SK-N-SH (cell line): ENCODE data around the gene SHISA4.

Experiments used
- CTCF ChIP-seq: fragments of 200-600 bp; sonication (generic); IDR thresholded peaks from 2 replicates; pipeline ENCODE4 v1.6.1; 2017; ENCODE audit warnings: antibody characterized with exemption, mild to moderate bottlenecking, moderate library complexity
- PBX3 ChIP-seq: IDR thresholded peaks from 2 replicates; pipeline ENCODE4; 2012
- POLR2AphosphoS5 ChIP-seq: IDR thresholded peaks from 2 replicates; pipeline ENCODE4 v1.6.1; 2012; ENCODE audit warnings: low read depth, low read length
- RFX5 ChIP-seq: IDR thresholded peaks from 2 replicates; pipeline ENCODE4 v1.6.1; 2012; ENCODE audit warnings: mild to moderate bottlenecking, improper control_type of control experiment, low read length
- TCF12 ChIP-seq: IDR thresholded peaks from 2 replicates; pipeline ENCODE4 v1.4.0; 2012

- TF ChIP-seq CTCF (no peak), PBX3 (no peak), RFX5 (no peak), TCF12 (peak; percentile 25; the same call in 1 of the 2 replicates), POLR2AphosphoS5 (no peak)
Measured at GRCh38 chr1:201917362-201918033, 28.8 kb downstream of the SHISA4 start.
